ENCODE measurements around the gene IER5. TPM values are rescaled to one million over a fixed set of nuclear protein-coding genes. Genes with fewer than 3 reads are reported as not detected.

The IER5 gene
- total RNA-seq, 1 donor from 2014 or later = 48.6 TPM

Other genes with a start within 250 kb of the IER5 start
- 0.16 and 0.26 TPM in 2 replicates for gene KIAA1614, start 175.8 kb upstream of the IER5 start, total RNA-seq
- gene STX6, start 65.8 kb upstream of the IER5 start, total RNA-seq = 31.9 and 33.6 TPM in 2 replicates
- gene MR1, start 54.7 kb upstream of the IER5 start, total RNA-seq = 14.6 and 16.2 TPM in 2 replicates

Data from activated CD4-positive, alpha-beta T cell treated with anti-CD3 and anti-CD28 coated beads, Interleukin-2, amount 10 ng/mL, durations not matched to agents 24 days and 14 days (primary cell).